ENCODE results near the gene ARFGAP1. TPM values are rescaled to one million over a fixed set of nuclear protein-coding genes. Genes with fewer than 3 reads are reported as not detected.

ARFGAP1 gene
- total and polyA plus RNA-seq, 2 donors (not counting 3 experiments of a cell fraction or from before 2014, with no cell fraction given), result 93.7 to 126 TPM

DNA sequence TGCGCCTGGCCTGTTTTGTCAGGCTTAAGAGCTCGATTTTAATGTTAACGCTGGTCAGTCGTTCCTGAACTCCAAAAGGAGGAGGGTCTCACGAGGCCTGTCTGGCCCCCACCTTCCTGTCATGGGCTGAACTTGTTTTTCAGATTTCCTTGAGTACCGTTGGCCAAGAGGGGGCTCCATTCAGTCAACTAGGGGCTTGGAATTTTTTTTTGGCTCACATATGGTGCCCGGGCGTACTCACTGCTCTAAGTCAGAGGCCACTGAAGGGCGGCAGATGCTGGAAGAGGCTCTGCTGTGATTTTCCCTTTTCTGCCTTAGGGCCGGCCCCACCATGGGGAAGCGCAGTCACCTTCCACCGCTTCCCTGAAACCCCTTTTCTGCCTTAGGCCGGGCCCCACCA is 43.8 kb upstream of the ARFGAP1 start:
- H3K9me1 ChIP-seq (replicated peaks; ENCODE audit: control insufficient read depth, extremely low read depth, insufficient read depth, low read length), result no peaks in the 10 kb centered on the region
- intact Hi-C loops (cut with micrococcal nuclease) (no loop called here), dilution Hi-C loops (cut with MboI; ENCODE audit: extremely low pct_ligation_motif_present, low sequenced_read_pairs) (no loop called here)
- no peak overlapping the region for H2AFZ ChIP-seq (ENCODE audit: low read depth, low read length)
- ChIA-PET POLR2A (no interaction called here), CTCF (interaction anchor here (0.8 to 2.3 kb wide), 2 partner anchors 11 to 18 kb away, joined by 3 to 9 read pairs; no protein-coding TSS in a partner anchor)
- no peaks in the 10 kb centered on the region for H3K9me3 ChIP-seq (replicated peaks; ENCODE audit: control insufficient read depth, insufficient read depth, low read length)
- FAIRE-seq (no peak), DNase-seq (ENCODE audit: low read depth, low spot score) (no peak)
- H3K27ac ChIP-seq (ENCODE audit: insufficient read depth, low read depth, low read length), result no peak overlapping the region
- BruUV-seq (replicated peaks), result no TSS peak
- peaks cover 0 to 10% of the 10 kb centered on the region in 2 experiments for H3K27me3 ChIP-seq (ENCODE audit: control insufficient read depth in 2 of 2, insufficient read depth in 2 of 2, low read length in 2 of 2)
- H3K79me2 ChIP-seq (ENCODE audit: control insufficient read depth, insufficient read depth, low read length), result no peaks in the 10 kb centered on the region
- H3K9ac ChIP-seq (replicated peaks; ENCODE audit: extremely low read depth, insufficient read depth, low read length), result no peak overlapping the region
- H3K36me3 ChIP-seq (ENCODE audit: control insufficient read depth in 2 of 2, extremely low read depth in 1 of 2, insufficient read depth in 2 of 2, low read length in 2 of 2), result no peaks in the 10 kb centered on the region
- H3K4me1 ChIP-seq (ENCODE audit: control insufficient read depth, extremely low read depth, insufficient read depth, low read length), result no peaks in the 10 kb centered on the region
- TF ChIP-seq POLR2A (IDR thresholded peaks at IDR 0.05; ENCODE audit: low read depth, low read length), result no peak
- no peak for TF ChIP-seq MYC (IDR thresholded peaks at IDR 0.05; ENCODE audit: low read depth, low read length)
- no peak for TF ChIP-seq JUN (IDR thresholded peaks at IDR 0.05; ENCODE audit: borderline replicate concordance, insufficient read depth, insufficient read length, low read depth)
- no peak for TF ChIP-seq EZH2 (IDR thresholded peaks at IDR 0.05; ENCODE audit: borderline replicate concordance, low read depth, low read length, severe bottlenecking)
- TF ChIP-seq, protein P1, sequence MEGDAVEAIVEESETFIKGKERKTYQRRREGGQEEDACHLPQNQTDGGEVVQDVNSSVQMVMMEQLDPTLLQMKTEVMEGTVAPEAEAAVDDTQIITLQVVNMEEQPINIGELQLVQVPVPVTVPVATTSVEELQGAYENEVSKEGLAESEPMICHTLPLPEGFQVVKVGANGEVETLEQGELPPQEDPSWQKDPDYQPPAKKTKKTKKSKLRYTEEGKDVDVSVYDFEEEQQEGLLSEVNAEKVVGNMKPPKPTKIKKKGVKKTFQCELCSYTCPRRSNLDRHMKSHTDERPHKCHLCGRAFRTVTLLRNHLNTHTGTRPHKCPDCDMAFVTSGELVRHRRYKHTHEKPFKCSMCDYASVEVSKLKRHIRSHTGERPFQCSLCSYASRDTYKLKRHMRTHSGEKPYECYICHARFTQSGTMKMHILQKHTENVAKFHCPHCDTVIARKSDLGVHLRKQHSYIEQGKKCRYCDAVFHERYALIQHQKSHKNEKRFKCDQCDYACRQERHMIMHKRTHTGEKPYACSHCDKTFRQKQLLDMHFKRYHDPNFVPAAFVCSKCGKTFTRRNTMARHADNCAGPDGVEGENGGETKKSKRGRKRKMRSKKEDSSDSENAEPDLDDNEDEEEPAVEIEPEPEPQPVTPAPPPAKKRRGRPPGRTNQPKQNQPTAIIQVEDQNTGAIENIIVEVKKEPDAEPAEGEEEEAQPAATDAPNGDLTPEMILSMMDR (IDR thresholded peaks at IDR 0.05; ENCODE audit: extremely low read depth in 1 of 2, insufficient read depth in 1 of 2, low read depth in 1 of 2, low read length in 2 of 2), result no peak
- no peak for TF ChIP-seq POLR2AphosphoS5 (IDR thresholded peaks at IDR 0.05; ENCODE audit: insufficient read depth, low read depth, low read length)
- TF ChIP-seq, protein P2, sequence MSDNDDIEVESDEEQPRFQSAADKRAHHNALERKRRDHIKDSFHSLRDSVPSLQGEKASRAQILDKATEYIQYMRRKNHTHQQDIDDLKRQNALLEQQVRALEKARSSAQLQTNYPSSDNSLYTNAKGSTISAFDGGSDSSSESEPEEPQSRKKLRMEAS (IDR thresholded peaks at IDR 0.05; ENCODE audit: insufficient read depth, insufficient read length), result no peak
- no peak for TF ChIP-seq FOS (IDR thresholded peaks at IDR 0.05; ENCODE audit: borderline replicate concordance, insufficient read depth, low read length)
- no peak for TF ChIP-seq GATA2 (IDR thresholded peaks at IDR 0.05; ENCODE audit: insufficient read depth, insufficient read length, low read depth, low read length)
- no peak overlapping the region for H3K4me3 ChIP-seq (replicated peaks in 1 of 3; ENCODE audit: insufficient read depth in 1 of 3, low read depth in 1 of 3, low read length in 3 of 3)
- H4K20me1 ChIP-seq (replicated peaks; ENCODE audit: control insufficient read depth, extremely low read depth, insufficient read depth, low read length), result no peaks in the 10 kb centered on the region
- no peak overlapping the region for H3K4me2 ChIP-seq (ENCODE audit: insufficient read depth, low read length)
